CD4-positive, alpha-beta T cell treated with Interferon gamma for 1 hour (primary cell): Measurements from ENCODE around the gene ECI1.
"Not testable (repeated sequence)": the region's sequence is repeated elsewhere in the genome, so short reads cannot be mapped to it uniquely, and the experiment has no call there.

Experiments
- DNase-seq: peaks from one replicate; pipeline ENCODE4 v3.0.0-alpha.2; 2020

The ECI1 gene

DNA sequence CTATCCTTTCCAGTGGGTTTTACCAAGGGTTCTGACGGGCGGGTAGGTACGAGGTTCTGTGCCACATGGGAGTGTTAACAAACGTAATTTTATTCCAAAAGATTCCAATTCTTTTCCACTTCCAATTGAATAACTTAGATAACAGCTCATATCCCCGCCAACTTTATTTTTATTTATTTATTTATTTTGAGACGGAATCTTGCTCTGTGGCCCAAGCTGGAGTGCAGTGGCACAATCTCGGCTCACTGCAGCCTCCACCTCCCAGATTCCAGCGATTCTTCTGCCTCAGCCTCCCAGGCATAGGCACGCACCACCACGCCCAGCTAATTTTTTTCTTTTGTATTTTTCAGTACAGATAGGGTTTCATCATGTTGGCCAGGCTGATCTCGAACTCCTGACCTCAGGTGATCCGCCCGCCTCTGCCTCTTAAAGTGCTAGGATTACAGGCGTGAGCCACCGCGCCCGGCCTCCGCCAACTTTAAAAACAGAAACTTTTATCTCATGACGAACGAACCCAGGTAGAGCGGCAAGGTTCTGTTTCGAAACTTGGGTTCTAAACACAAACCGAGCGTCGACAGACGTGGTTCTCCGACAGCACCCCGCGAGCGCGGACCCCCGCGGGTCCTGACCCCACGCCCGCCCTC lies 613 bp downstream of the ECI1 start:
- DNase-seq = peak; percentile 53

GRCh38 chr16:2246301-2246885 lies 5.0 kb downstream of the ECI1 start:
- DNase-seq = no peak

GRCh38 chr16:2244926-2245795 lies 6.2 kb downstream of the ECI1 start:
- no peak for DNase-seq

DNA sequence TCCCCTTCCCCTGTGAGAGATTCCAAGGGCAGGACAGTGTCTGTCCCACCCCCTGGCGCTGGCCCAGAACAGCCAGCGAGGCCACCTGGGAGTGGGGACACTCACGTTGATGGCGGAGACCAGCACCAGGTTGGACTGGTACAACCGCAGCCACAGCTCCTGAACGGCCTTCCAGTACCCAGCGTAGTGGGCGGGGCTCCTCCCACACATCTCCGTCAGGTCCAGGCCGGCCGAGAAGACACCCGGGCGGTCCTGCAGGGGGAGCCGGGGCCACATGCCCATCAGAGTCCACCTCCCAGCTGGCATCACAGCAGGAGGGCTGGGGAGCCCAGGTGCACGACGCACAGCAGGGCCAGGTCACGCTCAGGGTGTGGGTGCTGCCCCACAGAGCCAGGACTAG lies 7.1 kb downstream of the ECI1 start:
- DNase-seq = no peak

DNA sequence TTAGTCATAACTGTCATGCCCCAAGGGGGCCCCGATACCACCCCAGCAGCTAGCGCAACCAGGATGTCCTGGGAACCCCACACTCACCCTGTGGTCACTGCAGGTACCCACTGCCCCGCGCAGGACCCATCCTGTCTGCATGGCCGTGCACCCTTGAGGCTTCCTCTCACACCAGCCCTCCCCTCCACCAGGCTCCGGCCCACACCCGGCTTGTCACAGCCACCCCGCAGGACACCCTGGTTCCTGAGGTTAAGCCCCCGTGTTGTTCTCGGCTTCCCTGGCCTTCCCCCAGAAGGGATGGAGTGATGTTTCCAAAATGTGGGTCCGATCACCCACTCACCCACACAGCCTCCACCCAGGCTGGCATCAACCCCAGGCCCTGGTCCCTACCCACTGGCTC lies 7.6 kb downstream of the ECI1 start:
- DNase-seq = no peak

DNA sequence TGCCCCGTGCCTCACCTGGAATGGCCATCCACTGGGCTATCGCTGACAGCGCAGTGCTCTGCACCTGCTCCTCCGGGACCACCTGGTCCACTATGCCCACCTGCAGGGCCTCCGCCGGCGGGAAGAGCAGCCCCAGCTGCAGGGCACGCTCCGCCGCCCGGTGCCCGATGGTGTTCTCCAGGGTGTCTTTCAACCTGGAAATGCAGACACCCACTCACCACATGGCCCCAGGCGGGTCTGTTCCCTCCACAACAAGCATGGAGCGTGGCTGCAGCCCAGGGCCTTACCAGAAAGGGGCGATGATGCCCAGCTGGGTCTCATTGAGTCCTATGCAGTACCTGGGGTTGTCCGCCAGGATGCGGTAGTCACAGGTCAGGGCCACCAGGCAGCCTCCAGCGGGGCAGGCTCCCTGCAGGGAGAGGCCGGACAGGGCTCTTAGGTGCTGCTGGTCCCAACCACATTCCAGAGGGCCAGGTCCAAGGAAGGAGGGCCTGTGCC lies 8.3 kb downstream of the ECI1 start:
- DNase-seq = no peak

DNA sequence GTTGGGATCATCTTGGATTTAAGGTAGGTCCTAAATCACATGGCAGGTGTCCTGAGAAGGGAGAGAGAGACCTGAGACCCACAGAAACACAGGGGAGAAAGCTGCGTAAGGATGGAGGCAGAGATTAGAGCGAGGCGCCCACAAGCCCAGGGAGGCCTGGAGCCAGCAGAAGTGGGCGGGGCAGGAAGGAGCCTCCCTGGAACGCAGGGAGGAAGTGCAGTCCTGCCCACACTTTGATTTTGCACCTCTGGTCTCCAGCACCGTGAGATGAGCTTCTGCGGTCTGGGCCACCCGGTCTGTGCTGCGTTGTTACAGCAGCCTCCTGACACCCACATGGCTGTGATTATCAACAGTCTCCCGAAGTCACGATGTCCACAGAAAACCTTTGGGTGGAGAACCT lies 8.8 kb downstream of the ECI1 start:
- no peak for DNase-seq

GRCh38 chr16:2240331-2240730 lies 11.1 kb downstream of the ECI1 start:
- not testable (repeated sequence) for DNase-seq

- DNase-seq = no peak
Observed at GRCh38 chr16:2238838-2239675, 12.3 kb downstream of the ECI1 start.

DNA sequence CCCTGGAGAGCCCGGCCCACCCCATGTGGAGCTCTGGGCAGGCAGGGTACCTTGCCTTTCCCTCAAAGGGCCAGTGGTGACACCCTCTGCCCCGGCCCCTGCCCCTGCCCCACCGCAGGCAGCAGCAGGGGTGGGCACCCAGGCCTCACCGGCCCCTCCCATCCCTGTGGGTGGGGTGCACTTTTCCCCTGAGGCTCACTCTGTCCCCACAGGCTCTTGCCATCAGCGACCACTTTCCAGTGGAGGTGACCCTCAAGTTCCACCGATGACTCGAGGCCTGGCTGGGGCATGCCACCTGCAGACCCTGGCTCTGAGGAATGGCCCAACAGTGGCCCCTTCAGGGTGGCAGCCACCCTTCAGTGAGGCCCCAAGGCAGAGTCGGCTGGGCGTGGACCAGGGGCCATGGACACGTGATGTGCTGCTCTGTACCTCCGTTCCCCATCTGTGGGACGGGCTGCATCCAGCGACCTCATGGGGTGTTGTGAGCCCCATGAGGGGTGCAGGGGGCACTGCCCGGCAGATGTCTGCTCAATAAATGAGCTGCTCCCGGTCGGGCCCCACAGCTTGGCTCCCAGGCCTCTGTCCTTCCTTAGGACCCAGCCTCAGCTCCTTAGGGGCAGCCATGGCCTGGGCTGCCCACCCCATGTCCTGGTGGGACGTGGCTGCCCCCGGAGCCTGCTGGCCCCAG lies 13.1 kb downstream of the ECI1 start:
- DNase-seq = no peak

GRCh38 chr16:2237493-2238149 lies 13.8 kb downstream of the ECI1 start:
- no peak for DNase-seq

DNA sequence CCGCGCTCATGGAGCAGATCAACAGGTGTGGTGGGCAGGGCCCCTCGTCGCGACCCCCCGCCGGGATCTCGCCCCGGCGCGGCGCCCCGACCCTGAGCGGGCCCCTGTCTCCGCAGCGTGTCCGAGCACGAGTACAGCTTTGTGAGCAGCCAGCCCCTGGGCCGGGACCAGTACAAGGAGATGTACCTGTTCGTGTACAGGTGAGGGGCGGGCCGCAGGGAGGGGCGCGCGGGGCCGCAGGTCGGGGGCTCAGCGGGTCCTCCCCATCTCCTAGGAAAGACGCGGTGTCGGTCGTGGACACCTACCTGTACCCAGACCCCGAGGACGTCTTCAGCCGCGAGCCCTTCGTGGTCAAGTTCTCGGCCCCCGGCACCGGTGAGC lies 14.3 kb downstream of the ECI1 start:
- no peak for DNase-seq

GRCh38 chr16:2236337-2237101 lies 14.9 kb downstream of the ECI1 start, which contains the start of gene DNASE1L2:
Gene DNASE1L2 (plus strand): TSS chr16:2236444. CDS start chr16:2236817, 373 bp downstream.
- DNase-seq = no peak

DNA sequence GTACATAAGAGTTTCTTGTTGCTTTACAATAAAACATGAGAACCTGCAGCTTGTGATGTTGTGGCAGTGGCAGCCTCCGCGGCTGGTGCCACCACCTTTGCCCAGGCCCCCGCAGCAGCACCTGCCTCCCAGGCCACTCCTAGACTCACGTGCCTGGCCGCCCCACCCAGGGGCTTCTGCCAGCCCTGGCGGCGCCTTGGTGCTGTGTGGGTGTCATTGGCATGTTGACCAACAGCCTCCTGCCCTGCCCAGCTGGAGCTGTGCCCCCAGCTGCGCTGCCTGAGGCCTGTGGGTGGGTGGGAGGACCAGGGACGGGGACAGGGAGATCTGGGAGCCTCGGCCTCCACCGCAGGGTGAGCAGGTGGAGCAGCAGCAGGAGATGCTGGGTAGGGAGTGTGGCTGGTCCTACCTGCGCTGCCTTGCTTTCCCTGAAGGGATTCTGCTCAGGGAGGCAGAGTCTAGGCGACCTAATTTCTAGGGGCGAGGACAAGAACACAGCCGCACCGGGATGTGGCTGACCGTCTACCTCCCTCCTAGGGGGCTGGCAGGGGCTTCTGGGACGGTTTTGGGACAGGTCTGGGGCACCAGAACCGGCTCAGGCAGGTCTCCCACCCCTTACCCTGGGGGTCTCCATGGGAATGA lies 15.6 kb downstream of the ECI1 start:
- no peak for DNase-seq

DNA sequence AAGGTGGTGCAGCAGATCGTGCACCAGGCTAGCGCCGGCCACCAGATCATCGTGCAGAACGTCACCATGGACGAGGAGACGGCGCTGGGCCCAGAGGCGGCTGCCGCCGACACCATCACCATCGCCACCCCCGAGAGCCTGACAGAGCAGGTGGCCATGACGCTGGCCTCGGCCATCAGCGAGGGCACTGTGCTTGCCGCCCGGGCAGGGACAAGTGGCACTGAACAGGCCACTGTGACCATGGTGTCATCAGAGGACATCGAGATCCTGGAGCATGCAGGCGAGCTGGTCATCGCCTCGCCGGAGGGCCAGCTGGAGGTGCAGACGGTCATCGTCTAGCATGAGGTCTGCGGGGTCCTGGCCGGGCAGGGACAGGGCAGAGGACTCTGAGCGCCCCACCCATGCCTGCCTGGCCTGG lies 16.1 kb downstream of the ECI1 start:
- DNase-seq = no peak

DNA sequence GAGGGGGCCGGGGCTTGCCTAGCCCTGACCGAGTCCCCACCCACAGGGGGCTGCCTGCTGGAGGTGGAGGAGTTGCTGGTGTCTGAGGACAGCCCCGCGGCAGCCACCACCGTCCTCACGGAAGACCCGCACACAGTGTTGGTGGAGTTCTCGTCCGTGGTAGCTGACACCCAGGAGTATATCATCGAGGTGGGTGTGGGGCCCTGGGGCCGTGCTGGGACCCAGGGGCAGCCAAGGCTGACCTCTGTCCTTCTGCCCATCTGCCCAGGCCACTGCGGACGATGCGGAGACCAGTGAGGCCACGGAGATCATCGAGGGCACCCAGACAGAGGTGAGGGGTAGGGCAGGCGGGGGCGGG lies 16.6 kb downstream of the ECI1 start:
- DNase-seq = no peak

DNA sequence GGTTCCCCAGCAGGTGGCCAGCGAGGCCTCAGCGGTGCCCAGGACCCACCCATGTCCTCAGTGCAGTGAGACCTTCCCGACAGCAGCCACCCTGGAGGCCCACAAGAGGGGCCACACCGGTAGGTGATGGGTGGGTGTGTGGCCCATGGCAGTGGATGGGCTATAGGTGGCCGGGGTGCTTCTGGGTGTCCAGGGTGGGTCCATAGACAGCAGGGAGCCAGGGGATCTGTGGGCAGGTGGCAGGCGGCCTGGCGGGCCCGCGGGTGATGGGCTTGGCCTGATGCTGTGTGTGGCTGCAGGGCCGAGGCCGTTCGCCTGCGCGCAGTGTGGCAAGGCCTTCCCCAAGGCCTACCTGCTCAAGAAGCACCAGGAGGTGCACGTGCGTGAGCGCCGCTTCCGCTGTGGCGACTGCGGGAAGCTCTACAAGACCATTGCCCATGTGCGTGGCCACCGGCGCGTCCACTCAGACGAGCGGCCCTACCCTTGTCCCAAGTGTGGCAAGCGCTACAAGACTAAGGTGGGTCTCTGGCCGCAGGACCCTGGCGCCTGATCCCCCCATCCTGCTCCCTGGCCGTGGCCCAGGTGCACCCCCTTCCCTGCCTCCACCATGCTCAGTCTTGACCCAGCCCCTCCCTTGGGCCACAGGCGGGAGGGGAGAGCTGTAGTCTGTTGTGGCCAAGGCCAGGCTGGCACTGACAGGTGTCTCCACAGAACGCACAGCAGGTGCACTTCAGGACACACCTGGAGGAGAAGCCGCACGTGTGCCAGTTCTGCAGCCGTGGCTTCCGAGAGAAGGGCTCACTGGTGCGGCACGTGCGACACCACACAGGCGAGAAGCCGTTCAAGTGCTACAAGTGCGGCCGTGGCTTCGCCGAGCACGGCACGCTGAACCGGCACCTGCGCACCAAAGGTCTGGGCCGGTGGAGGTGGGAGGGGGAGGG lies 17.2 kb downstream of the ECI1 start:
- DNase-seq = no peak

DNA sequence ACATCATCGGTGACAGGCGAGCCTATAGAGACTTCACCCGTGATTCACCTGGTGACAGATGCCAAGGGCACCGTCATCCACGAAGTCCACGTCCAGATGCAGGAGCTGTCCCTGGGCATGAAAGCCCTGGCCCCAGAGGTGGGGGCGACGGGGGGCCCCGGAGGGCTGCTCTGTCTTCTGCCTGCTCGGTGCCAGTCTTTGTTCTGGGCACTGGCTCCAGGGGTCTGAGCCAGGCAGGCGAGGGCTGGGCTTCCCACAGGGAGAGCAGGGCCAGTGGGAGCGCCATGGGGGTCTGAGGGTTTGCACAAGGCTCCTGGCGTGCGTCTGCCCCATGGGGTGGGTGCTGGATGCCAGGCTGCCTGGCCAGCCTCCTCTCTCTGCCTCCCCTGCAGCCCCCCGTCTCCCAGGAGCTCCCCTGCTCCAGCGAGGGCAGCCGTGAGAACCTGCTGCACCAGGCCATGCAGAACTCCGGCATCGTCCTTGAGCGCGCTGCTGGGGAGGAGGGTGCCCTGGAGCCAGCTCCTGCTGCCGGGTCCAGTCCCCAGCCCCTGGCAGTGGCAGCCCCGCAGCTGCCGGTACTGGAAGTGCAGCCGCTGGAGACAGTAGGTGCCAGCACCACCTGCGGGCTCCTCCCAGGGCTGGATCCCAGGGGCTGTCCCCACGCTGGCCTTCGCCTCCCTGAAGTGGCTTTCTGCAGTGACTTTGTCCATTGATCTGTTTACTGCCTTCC lies 18.2 kb downstream of the ECI1 start:
- DNase-seq = no peak
